Activated CD4-positive, alpha-beta T cell treated with anti-CD3 and anti-CD28 coated beads, Interleukin-2, amount 50 U/mL, for 24 hours (primary cell): Measurements from ENCODE around the gene NR1H2.
A peak's percentile ranks its signal among the peaks of the same experiment; 100 is the strongest.

Experiments used
- DNase-seq, 2 donors: peaks; one replicate each; pipeline ENCODE4 v3.0.0-alpha.2; 2020; ENCODE audit warnings: low read depth in 1 of 2, low spot score in 1 of 2

Gene NR1H2

GRCh38 chr19:50401605-50402450 lies 25.6 kb downstream of the NR1H2 start:
- no peak for DNase-seq

GRCh38 chr19:50402544-50403301 lies 26.5 kb downstream of the NR1H2 start:
- DNase-seq, result no peak

GRCh38 chr19:50406156-50406820 lies 30.0 kb downstream of the NR1H2 start:
- DNase-seq, result no peak

- no peak for DNase-seq
Measured at GRCh38 chr19:50406829-50407228, 30.6 kb downstream of the NR1H2 start.

DNA sequence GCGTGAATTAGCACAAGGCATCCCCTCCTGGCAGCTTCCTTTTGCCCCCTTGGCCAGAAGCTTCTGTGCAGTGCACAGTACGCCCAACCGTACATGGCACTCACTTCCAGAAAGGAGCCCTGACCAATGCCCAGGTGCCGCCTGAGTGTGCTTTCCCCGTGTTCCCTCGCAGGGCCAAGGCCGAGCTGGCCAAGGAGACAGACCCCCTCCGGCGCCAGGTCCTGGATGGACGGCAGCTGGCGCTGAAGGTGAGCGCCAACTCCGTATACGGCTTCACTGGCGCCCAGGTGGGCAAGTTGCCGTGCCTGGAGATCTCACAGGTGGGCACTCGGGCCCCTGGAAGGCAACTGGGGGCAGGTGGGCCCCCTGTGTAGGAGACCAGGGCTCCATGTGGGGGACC lies 33.1 kb downstream of the NR1H2 start:
- DNase-seq, result no peak

- no peak for DNase-seq
Measured at GRCh38 chr19:50410109-50410508, 33.9 kb downstream of the NR1H2 start.

DNA sequence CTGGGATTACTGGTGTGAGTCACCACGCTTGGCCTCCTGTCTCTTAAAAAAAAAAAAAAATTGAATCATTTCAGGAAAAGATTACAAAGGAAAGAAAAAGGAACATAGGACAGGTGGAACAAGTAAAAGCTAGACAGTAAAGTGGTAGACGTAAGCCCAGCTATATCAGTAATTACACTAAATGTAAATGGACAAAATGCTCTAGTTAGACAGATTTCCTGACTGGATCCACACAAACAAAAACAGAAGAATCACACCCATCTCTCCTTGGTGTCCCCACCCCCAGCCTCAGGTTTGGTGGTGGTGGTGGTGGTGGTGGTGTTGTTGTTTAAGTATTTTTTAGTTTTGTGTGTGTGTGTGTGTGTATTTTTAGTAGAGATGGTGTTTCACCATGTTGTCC lies 36.2 kb downstream of the NR1H2 start:
- DNase-seq, result no peak

- no peak for DNase-seq
Measured at GRCh38 chr19:50413096-50413495, 36.8 kb downstream of the NR1H2 start.

- no peak for DNase-seq
Measured at GRCh38 chr19:50413531-50413930, 37.3 kb downstream of the NR1H2 start.

DNA sequence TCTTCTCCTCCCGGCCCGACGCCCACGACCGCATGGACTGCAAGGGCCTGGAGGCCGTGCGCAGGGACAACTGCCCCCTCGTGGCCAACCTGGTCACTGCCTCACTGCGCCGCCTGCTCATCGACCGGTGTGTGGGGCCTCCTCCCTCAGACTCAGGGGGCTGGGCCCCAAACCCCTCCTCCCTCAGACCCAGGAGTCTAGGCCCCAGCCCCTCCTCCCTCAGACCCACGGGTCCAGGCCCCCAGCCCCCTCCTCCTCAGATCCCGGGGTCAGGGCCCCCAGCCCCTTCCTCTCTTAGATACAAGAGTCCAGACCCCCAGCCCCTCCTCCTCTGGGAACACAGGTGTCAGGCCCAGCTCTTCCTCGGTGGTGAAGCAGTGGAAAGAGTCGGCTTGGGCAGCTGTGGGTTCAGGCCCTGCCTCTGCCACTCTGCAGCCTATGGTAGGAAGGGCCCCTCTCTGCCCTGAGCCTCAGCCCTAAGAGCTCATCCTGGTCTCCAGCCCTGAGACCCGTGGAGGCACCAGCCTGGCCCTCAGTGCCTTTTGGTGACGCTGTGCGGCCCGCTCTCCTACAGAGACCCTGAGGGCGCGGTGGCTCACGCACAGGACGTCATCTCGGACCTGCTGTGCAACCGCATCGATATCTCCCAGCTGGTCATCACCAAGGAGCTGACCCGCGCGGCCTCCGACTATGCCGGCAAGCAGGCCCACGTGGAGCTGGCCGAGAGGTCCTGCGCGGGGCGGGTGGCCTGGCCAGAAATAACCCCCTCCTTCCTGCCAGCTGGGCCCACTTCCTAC lies 38.8 kb downstream of the NR1H2 start:
- DNase-seq, result peak; percentile 64 to 65

- no peak for DNase-seq
Measured at GRCh38 chr19:50415661-50416033, 39.4 kb downstream of the NR1H2 start.

DNA sequence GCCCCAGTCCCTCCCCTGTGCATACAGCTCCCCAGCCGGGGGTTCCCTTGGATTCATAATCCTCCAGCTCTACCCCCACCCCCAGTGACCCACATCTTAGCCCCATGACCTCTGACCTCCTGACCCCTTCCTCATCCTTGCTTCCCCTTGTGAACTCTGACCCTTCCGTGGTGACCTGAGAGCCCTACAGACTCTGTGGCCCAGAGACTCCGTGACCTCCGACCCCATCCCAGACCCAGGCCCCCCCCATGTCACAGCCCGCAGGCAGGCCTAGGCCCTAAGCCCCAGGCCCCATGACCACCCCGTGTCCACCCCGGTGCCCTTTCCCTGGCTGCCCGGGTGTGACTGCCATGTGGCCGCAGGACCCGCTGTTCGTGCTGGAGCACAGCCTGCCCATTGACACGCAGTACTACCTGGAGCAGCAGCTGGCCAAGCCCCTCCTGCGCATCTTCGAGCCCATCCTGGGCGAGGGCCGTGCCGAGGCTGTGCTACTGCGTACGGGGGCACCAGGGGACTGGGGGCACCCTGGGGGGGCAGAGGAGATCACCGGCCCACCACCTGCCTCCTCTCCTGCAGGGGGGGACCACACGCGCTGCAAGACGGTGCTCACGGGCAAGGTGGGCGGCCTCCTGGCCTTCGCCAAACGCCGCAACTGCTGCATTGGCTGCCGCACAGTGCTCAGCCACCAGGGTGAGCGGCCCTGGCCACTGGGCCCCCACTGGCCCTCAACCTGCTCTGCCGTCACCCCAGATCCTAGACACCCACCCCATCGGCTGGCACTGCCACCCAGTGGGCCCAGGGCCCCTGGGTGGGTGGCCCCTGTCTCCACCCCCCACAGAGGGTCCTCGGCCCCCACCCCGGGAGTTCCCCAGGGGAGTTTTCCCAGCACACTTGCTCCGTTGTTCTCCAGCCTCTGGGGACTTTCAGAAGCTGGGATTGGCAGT lies 40.0 kb downstream of the NR1H2 start:
- DNase-seq, result no peak

DNA sequence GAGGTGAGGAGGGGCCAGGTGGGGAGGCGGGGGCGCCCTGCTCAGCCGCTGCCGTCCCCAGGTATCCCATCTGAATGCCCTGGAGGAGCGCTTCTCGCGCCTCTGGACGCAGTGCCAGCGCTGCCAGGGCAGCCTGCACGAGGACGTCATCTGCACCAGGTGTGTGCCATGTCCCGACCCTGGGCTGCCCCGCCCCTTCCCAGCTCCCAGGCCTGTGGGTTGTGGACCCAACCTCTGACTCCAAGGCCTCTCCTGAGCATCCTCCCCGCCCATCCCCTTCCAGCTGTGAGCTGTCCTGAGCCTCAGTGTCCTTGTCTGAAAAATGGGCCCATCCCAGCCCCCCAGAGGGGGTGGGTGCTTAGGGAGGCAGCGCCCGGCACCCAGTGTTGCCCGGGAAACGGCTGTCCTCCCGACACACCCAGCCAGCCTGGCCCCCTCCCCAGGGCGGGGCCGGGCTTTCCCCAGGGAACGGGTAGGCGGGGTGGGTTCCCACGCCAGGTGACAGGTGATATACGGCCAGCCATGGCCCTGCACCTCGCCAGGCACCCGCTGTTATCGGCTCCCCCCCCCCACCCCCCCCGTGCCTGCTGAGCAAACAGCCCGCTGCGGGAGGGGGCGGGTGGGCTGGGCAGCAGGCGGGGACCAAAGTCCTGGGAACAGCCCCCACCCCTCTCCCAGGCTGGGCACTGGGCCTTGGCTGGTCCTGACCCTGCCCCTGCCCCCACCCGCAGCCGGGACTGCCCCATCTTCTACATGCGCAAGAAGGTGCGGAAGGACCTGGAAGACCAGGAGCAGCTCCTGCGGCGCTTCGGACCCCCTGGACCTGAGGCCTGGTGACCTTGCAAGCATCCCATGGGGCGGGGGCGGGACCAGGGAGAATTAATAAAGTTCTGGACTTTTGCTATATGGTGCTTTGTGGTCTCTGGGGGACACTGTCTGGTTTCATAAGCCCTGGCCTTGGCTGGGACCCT lies 41.1 kb downstream of the NR1H2 start:
- DNase-seq, result no peak

DNA sequence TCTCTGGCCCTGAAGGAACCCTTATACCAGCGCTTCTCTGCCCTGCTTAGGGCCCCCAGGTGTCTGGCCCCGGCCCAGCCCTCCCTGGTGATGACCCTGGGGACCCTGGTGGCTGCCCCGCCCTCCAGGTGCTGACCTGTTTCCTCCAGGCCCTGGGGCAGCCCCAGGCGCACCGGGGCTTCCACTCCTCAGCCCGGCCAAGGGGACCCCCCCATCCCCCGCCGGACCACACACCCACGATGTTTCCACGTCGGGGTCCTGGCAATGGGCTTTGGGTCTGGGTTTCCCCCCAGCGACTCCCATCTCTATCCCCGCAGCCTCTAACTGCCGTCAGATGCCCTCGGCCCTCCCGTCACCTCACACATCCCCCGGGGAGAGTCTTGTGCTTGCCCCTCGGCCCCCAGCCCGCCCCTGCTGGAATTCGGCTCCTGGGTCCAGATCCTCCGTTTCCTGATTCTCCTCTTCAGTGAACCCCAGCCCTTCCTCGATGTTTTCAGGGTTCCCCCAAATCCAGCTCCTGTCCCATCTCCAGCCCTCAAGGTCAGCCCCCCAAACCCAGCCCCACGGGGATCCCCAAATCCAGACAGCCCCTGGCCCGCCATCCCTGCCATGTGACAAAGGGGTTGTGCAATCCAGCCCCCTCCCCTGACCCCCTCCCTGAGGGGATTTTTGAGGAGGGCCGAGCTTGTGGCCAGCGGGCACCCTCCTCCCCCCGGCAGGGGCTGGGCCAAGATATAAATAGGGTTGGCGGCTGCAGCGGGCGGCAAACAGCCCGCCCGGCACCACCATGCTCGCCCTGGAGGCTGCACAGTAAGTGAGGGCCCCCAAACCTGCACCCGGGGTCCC lies 42.1 kb downstream of the NR1H2 start, which contains the start of gene SPIB:
SPIB (plus strand) TSS at position 763 of the 846 bp plus-strand sequence; CDS start at position 788, 25 bp downstream.
- no peak for DNase-seq

- DNase-seq, result no peak
Measured at GRCh38 chr19:50419022-50419579, 42.8 kb downstream of the NR1H2 start.

DNA sequence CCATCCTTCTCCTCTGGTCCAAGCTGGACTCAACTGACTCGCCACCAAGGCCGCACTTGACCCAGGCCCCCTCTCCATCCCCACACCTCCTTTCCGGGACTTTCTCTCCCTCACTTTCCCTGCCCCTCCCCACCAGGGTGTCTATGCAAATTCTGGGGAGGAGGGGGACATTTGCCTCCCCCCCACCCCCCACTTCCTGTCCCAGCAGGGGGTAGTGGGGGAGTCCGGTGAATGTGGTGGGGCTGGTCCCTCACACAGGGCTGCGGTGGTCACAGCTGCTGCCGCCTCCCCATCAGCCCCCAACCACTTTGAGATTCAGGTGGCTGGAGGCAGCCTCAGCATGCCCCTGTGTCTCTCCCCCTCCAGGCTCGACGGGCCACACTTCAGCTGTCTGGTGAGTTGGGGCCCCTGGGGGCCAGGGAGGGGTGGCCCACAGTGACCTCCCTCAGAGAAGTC lies 43.4 kb downstream of the NR1H2 start:
- DNase-seq, result no peak

DNA sequence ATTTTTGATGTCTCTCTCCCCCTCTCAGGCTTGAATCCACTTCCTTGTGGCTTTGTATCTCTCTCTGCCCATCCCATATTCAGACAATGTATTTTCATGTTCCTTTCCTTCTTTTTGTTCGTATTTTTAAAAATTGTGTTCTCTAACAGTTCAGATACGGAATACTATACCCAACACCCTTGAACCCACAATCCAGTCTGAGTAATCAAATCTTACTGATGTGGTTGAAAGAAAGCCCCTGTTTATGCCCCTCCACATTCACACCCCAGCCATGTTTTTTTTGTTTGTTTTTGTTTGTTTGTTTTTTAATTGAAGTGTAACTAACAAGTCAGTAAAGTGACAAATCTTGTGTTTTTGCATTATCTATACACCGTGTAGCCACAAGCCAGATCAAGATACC lies 43.9 kb downstream of the NR1H2 start:
- no peak for DNase-seq
